ENCODE measurements around the gene PLPP1. TPM values are rescaled to one million over a fixed set of nuclear protein-coding genes. Genes with fewer than 3 reads are reported as not detected.

The PLPP1 gene
- total RNA-seq, 2 donors from 2014 or later, result 4.9 to 5.7 TPM

DNA sequence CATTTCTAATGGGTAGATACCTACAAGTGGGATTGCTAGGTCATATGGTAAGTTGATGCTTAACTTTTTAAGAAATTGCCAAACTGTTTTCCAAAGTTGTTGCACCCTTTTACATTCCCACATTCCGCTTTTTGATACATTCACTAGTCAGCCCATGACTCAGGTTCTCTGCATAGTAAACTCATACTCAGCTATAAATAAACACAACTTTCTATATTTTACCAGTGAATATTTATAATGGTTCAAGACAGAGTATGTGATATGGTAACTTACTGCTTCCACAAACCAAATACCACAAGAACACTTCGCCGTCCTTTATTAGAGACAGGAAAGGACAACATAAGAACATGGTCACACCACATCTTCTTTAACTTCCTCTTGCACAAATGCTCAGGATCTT, 54.0 kb downstream of the PLPP1 start:
- no peak for DNase-seq
- Mint-ChIP-seq H3K27me3 (no peaks in the 10 kb centered on the region), H3K4me3 (no peak overlapping the region), H3K27ac (no peak overlapping the region), H3K36me3 (ENCODE audit: low read depth) (peaks cover 3% of the 10 kb centered on the region), H3K4me1 (peaks cover 8% of the 10 kb centered on the region)
- no peak for ATAC-seq
- H3K9me3 ChIP-seq (ENCODE audit: control insufficient read depth, low read length, poor library complexity, severe bottlenecking), result no peaks in the 10 kb centered on the region

DNA sequence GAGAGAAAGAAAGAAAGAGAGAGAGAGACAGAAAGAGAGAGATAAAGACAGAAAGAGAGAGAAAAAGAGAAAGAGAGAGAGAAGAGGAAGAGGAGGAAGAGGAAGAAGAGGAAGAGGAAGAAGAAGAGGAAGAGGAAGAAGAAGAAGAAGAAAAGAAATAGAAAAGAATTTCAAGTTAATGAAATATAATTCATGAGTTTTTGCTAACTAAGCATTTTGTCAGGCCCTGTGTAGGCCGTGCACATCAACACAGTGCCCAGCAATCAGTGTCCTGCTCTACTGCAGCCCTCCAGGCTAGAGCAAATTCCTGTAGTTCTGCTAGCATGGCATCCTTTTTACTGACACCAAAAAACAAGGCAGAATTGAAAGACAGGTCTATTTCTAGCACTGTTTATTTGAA, 62.1 kb downstream of the PLPP1 start:
- no peak overlapping the region for H3K27ac Mint-ChIP-seq
- no peak overlapping the region for H3K4me3 Mint-ChIP-seq
- no peaks in the 10 kb centered on the region for H3K9me3 ChIP-seq (ENCODE audit: control insufficient read depth, low read length, poor library complexity, severe bottlenecking)
- H3K36me3 Mint-ChIP-seq (ENCODE audit: low read depth), result peaks cover 3% of the 10 kb centered on the region
- H3K27me3 Mint-ChIP-seq, result no peaks in the 10 kb centered on the region
- H3K4me1 Mint-ChIP-seq, result peaks cover 8% of the 10 kb centered on the region
- DNase-seq (no peak), ATAC-seq (no peak)

GRCh38 chr5:55471468-55471867, 63.3 kb downstream of the PLPP1 start:
- Mint-ChIP-seq H3K4me3 (no peak overlapping the region), H3K4me1 (peaks cover 9% of the 10 kb centered on the region)
- no peak for ATAC-seq

GRCh38 chr5:55470282-55470681, 64.5 kb downstream of the PLPP1 start:
- DNase-seq (no peak), ATAC-seq (no peak)
- no peaks in the 10 kb centered on the region for H3K9me3 ChIP-seq (ENCODE audit: control insufficient read depth, low read length, poor library complexity, severe bottlenecking)
- Mint-ChIP-seq H3K27ac (peak overlapping the region; percentile 45), H3K4me1 (peaks cover 8% of the 10 kb centered on the region), H3K4me3 (no peak overlapping the region), H3K27me3 (no peaks in the 10 kb centered on the region), H3K36me3 (ENCODE audit: low read depth) (peaks cover 6% of the 10 kb centered on the region)

More at GRCh38 chr5:55471468-55471867, 63.3 kb downstream of the PLPP1 start:
- no peak for DNase-seq
- Mint-ChIP-seq H3K36me3 (ENCODE audit: low read depth) (peaks cover 3% of the 10 kb centered on the region), H3K27me3 (no peaks in the 10 kb centered on the region), H3K27ac (peak overlapping the region; percentile 45)
- no peaks in the 10 kb centered on the region for H3K9me3 ChIP-seq (ENCODE audit: control insufficient read depth, low read length, poor library complexity, severe bottlenecking)

DNA sequence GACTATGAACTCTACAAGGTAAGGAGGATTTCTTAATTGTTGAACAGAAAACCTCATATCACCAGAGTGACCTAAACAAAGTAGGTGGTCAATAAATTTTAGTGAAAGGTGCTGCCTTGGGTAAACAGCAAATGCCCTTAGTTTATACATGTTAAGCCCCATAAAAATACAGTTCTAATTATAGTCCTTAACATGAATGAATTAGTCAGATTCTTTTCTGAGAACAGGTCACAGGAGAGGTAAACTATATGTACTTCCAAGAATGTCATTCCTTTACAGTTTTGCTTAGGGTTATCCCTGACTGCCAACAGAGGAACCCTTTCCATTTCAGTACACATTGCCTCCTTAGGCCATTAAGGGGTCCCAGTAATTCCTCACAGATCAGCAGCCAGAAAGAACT, 64.9 kb downstream of the PLPP1 start:
- H3K9me3 ChIP-seq (ENCODE audit: control insufficient read depth, low read length, poor library complexity, severe bottlenecking), result no peaks in the 10 kb centered on the region
- H3K4me3 Mint-ChIP-seq, result no peak overlapping the region
- H3K4me1 Mint-ChIP-seq, result peaks cover 8% of the 10 kb centered on the region
- no peaks in the 10 kb centered on the region for H3K27me3 Mint-ChIP-seq
- H3K27ac Mint-ChIP-seq, result no peak overlapping the region
- ATAC-seq, result no peak
- DNase-seq, result no peak
- peaks cover 6% of the 10 kb centered on the region for H3K36me3 Mint-ChIP-seq (ENCODE audit: low read depth)

GRCh38 chr5:55467862-55468551, 66.8 kb downstream of the PLPP1 start:
- Mint-ChIP-seq H3K27me3 (no peaks in the 10 kb centered on the region), H3K4me1 (peaks cover 8% of the 10 kb centered on the region), H3K4me3 (no peak overlapping the region), H3K27ac (no peak overlapping the region), H3K36me3 (ENCODE audit: low read depth) (peaks cover 7% of the 10 kb centered on the region)
- H3K9me3 ChIP-seq (ENCODE audit: control insufficient read depth, low read length, poor library complexity, severe bottlenecking), result no peaks in the 10 kb centered on the region
- DNase-seq (no peak), ATAC-seq (no peak)

GRCh38 chr5:55463613-55464012, 71.2 kb downstream of the PLPP1 start:
- no peak overlapping the region for H3K4me3 Mint-ChIP-seq
- H3K27ac Mint-ChIP-seq, result no peak overlapping the region
- DNase-seq (no peak), ATAC-seq (no peak)
- no peaks in the 10 kb centered on the region for H3K27me3 Mint-ChIP-seq
- H3K9me3 ChIP-seq (ENCODE audit: control insufficient read depth, low read length, poor library complexity, severe bottlenecking), result no peaks in the 10 kb centered on the region
- H3K4me1 Mint-ChIP-seq, result peaks cover 7% of the 10 kb centered on the region
- H3K36me3 Mint-ChIP-seq (ENCODE audit: low read depth), result peaks cover 8% of the 10 kb centered on the region

DNA sequence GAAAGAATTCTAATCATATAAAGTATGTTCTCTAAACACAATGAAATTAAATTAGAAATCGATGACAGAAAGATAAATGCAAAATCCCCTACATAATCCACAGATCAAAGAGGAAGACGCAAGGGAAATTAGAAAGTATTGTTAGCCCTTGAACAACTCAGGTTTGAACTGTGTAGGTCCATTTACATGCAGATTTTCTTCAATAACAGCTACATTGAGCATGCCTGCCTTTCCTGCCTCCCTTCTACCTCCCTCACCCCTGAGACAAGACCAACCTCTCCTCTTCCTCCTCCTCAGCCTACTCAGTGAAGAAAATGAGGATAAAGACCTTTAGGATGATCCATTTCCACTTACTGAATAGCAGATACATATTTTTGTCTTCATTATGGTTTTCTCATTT, 75.2 kb downstream of the PLPP1 start:
- Mint-ChIP-seq H3K27ac (peak overlapping the region; percentile 10), H3K4me1 (peaks cover 3% of the 10 kb centered on the region), H3K27me3 (no peaks in the 10 kb centered on the region), H3K4me3 (no peak overlapping the region), H3K36me3 (ENCODE audit: low read depth) (peaks cover 5% of the 10 kb centered on the region)
- H3K9me3 ChIP-seq (ENCODE audit: control insufficient read depth, low read length, poor library complexity, severe bottlenecking), result no peaks in the 10 kb centered on the region
- ATAC-seq, result no peak
- no peak for DNase-seq

GRCh38 chr5:55456216-55456895, 78.4 kb downstream of the PLPP1 start:
- no peaks in the 10 kb centered on the region for H3K4me1 Mint-ChIP-seq
- no peaks in the 10 kb centered on the region for H3K9me3 ChIP-seq (ENCODE audit: control insufficient read depth, low read length, poor library complexity, severe bottlenecking)
- no peaks in the 10 kb centered on the region for H3K36me3 Mint-ChIP-seq (ENCODE audit: low read depth)
- ATAC-seq (no peak), DNase-seq (no peak)
- no peak overlapping the region for H3K4me3 Mint-ChIP-seq
- no peaks in the 10 kb centered on the region for H3K27me3 Mint-ChIP-seq
- H3K27ac Mint-ChIP-seq, result no peak overlapping the region

DNA sequence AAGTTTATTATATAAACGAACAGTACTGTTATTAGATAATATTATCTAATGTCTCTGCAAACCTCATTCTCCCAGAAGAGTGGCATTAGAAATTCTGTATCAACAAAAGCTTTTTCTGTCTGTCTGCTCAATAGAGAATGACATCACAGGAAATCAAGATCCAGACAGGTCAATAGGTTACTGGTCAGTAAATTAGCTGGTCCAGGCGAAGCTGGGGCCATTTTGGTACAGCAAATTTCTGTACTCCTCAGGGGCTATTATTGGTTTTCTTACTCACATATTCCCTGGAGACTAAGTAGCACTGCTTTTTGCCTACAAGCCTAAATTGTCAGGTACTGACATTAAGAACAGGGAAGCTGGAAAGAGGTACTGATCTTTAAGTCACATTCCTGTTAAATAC, 80.5 kb downstream of the PLPP1 start:
- H3K27ac Mint-ChIP-seq, result no peak overlapping the region
- peaks cover 2% of the 10 kb centered on the region for H3K36me3 Mint-ChIP-seq (ENCODE audit: low read depth)
- DNase-seq (no peak), ATAC-seq (no peak)
- H3K4me3 Mint-ChIP-seq, result no peak overlapping the region
- no peaks in the 10 kb centered on the region for H3K9me3 ChIP-seq (ENCODE audit: control insufficient read depth, low read length, poor library complexity, severe bottlenecking)
- peaks cover 3% of the 10 kb centered on the region for H3K4me1 Mint-ChIP-seq
- H3K27me3 Mint-ChIP-seq, result no peaks in the 10 kb centered on the region

GRCh38 chr5:55453211-55453610, 81.6 kb downstream of the PLPP1 start:
- Mint-ChIP-seq H3K27me3 (no peaks in the 10 kb centered on the region), H3K27ac (no peak overlapping the region), H3K4me3 (no peak overlapping the region), H3K36me3 (ENCODE audit: low read depth) (peaks cover 2% of the 10 kb centered on the region), H3K4me1 (peaks cover 3% of the 10 kb centered on the region)
- ATAC-seq, result no peak
- DNase-seq, result no peak
- no peaks in the 10 kb centered on the region for H3K9me3 ChIP-seq (ENCODE audit: control insufficient read depth, low read length, poor library complexity, severe bottlenecking)

GRCh38 chr5:55451976-55452375, 82.8 kb downstream of the PLPP1 start:
- H3K27me3 Mint-ChIP-seq, result no peaks in the 10 kb centered on the region
- H3K9me3 ChIP-seq (ENCODE audit: control insufficient read depth, low read length, poor library complexity, severe bottlenecking), result no peaks in the 10 kb centered on the region
- H3K27ac Mint-ChIP-seq, result no peak overlapping the region
- no peak overlapping the region for H3K4me3 Mint-ChIP-seq
- ATAC-seq (no peak), DNase-seq (no peak)
- peaks cover 3% of the 10 kb centered on the region for H3K4me1 Mint-ChIP-seq
- H3K36me3 Mint-ChIP-seq (ENCODE audit: low read depth), result peaks cover 2% of the 10 kb centered on the region

- peaks cover 3% of the 10 kb centered on the region for H3K4me1 Mint-ChIP-seq
- DNase-seq (no peak), ATAC-seq (no peak)
- no peak overlapping the region for H3K4me3 Mint-ChIP-seq
- H3K9me3 ChIP-seq (ENCODE audit: control insufficient read depth, low read length, poor library complexity, severe bottlenecking), result no peaks in the 10 kb centered on the region
- H3K27ac Mint-ChIP-seq, result no peak overlapping the region
- peaks cover 2% of the 10 kb centered on the region for H3K36me3 Mint-ChIP-seq (ENCODE audit: low read depth)
- no peaks in the 10 kb centered on the region for H3K27me3 Mint-ChIP-seq
Observed at GRCh38 chr5:55450050-55450765, 84.6 kb downstream of the PLPP1 start.
